CD4-positive, alpha-beta T cell (primary cell): ENCODE measurements around the gene DAPK1. TPM values are rescaled to one million over a fixed set of nuclear protein-coding genes. Genes with fewer than 3 reads are reported as not detected.

Experiments
- ATAC-seq: fragments of 200-7000 bp; cut with Tn5 transposase; one replicate; pipeline ENCODE4 v1.10.0; 2022; ENCODE audit warnings: mild to moderate bottlenecking; ENCODE audit not compliant: poor library complexity
- CTCF ChIA-PET: fragments of 350-600 bp; sonication (Branson Sonifier 250); formaldehyde crosslinking; loops from one replicate; lab custom pipeline; 2021; ENCODE audit warnings: antibody characterized with exemption, inconsistent platforms; lab: Charles Lee
- POLR2A ChIA-PET: fragments of 350-600 bp; sonication (Branson Sonifier 250); formaldehyde crosslinking; loops from one replicate; lab custom pipeline; 2021; ENCODE audit warnings: antibody characterized with exemption, inconsistent platforms; lab: Charles Lee
- DNase-seq, 14 experiments: peaks; one replicate each; pipeline ENCODE4 v3.0.0-alpha.2; 2013 to 2020; ENCODE audit warnings: mixed read lengths in 2 of 14
- H3K27ac ChIP-seq, 2 donors: one replicate each; pipeline versions ENCODE4 v1.5.1 to v1.7.0; 2013; ENCODE audit warnings: low read length in 2 of 2, low read depth in 1 of 2, mild to moderate bottlenecking in 1 of 2
- H3K27me3 ChIP-seq, 2 experiments: 1 replicate in 1 of 2; 2 replicates in 1 of 2; pipeline versions ENCODE4 v1.6.1 to v1.7.0; 2013; ENCODE audit warnings: low read length in 2 of 2, control low read depth in 1 of 2, mild to moderate bottlenecking in 1 of 2, moderate library complexity in 1 of 2; ENCODE audit not compliant: insufficient read depth in 2 of 2, control insufficient read depth in 1 of 2
- H3K36me3 ChIP-seq: one replicate; pipeline ENCODE4 v1.6.1; 2013; ENCODE audit warnings: low read length, control low read depth; ENCODE audit not compliant: insufficient read depth
- H3K4me1 ChIP-seq: one replicate; pipeline ENCODE4 v1.6.1; 2013; ENCODE audit warnings: low read length, control low read depth; ENCODE audit not compliant: insufficient read depth
- H3K4me3 ChIP-seq: one replicate; pipeline ENCODE4 v1.5.1; 2013; ENCODE audit warnings: mild to moderate bottlenecking, low read length, moderate library complexity
- H3K9me3 ChIP-seq, 2 experiments: 1 replicate in 1 of 2; 2 replicates in 1 of 2; pipeline versions ENCODE4 v1.6.1 to v1.7.0; 2013; ENCODE audit warnings: low read length in 2 of 2, mild to moderate bottlenecking in 2 of 2, control low read depth in 1 of 2, moderate library complexity in 1 of 2; ENCODE audit not compliant: control insufficient read depth in 1 of 2, insufficient read depth in 1 of 2
- H3K27ac Mint-ChIP-seq: one replicate; pipeline ENCODE4 v1.8.0; 2020; ENCODE audit warnings: mixed read lengths
- H3K27me3 Mint-ChIP-seq: one replicate; pipeline ENCODE4 v1.8.0; 2021; ENCODE audit warnings: mixed read lengths
- H3K36me3 Mint-ChIP-seq: one replicate; pipeline ENCODE4 v1.8.0; 2021; ENCODE audit warnings: low read depth, mixed read lengths
- H3K4me1 Mint-ChIP-seq: one replicate; pipeline ENCODE4 v1.8.0; 2021; ENCODE audit warnings: low read depth, mixed read lengths
- H3K4me3 Mint-ChIP-seq: one replicate; pipeline ENCODE4 v1.8.0; 2020; ENCODE audit warnings: mild to moderate bottlenecking, mixed read lengths
- H3K9me3 Mint-ChIP-seq: one replicate; pipeline ENCODE4 v1.8.0; 2020; ENCODE audit warnings: mixed read lengths
- intact Hi-C, 2 experiments: fragments of 100-400 bp; cut with DNase I in 1 of 2; cut with micrococcal nuclease in 1 of 2; formaldehyde crosslinking; loops; one replicate each; pipeline versions ENCODE4 v1.15.1 to v1.9.0; 2023 to 2025; cut with DNase I, micrococcal nuclease
- total RNA-seq, 174 experiments: library from RNA in 2 of 174; stranded (reverse) in 2 of 174; gene quantifications; one replicate each; pipeline ENCODE4 v1.2.3 and lab custom pipeline; 2021 to 2026
- TF ChIP-seq, protein P1 (sequence below): fragments of 200-600 bp; IDR thresholded peaks from one replicate; pipeline ENCODE4 v1.8.0; 2022; ENCODE audit warnings: antibody characterized with exemption, mild to moderate bottlenecking

Gene DAPK1
- total RNA-seq, 2 experiments from 2014 or later, result 2.7 TPM

DNA sequence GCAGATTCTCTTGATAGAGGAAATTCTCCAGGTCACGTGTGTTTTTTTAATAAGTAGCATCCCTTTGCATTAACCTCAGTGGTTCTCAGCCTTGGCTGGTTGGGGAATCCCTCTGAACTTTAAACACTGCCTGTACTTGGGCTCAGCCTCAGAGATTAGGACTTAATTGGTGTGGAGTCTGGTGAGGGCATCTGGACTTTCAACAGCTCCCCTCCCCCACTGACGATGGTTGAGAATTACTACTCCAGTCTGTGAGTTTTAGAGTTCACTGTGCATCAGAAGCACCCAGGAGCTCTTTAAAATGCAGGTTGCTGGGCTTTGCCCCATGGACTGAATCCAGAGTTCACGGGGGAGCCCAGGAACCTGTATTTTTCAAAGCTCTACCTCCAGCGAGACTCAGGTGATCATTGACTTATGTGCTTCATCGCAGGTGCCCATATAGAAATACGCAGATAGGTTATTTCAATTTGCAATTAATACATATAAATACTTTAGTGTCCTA, 71.4 kb downstream of the DAPK1 start:
- no peak for ATAC-seq
- Mint-ChIP-seq H3K36me3 (no peaks in the 10 kb centered on the region), H3K27me3 (no peaks in the 10 kb centered on the region), H3K9me3 (no peaks in the 10 kb centered on the region), H3K27ac (no peak overlapping the region), H3K4me3 (no peak overlapping the region), H3K4me1 (no peaks in the 10 kb centered on the region)
- CTCF ChIA-PET, result no interaction called here
- Histone ChIP-seq H3K4me1 (no peaks in the 10 kb centered on the region), H3K9me3 (no peaks in the 10 kb centered on the region), H3K27me3 (no peaks in the 10 kb centered on the region), H3K27ac (no peak overlapping the region), H3K36me3 (no peaks in the 10 kb centered on the region), H3K4me3 (no peak overlapping the region)
- POLR2A ChIA-PET, result no interaction called here
- TF ChIP-seq, protein P1, sequence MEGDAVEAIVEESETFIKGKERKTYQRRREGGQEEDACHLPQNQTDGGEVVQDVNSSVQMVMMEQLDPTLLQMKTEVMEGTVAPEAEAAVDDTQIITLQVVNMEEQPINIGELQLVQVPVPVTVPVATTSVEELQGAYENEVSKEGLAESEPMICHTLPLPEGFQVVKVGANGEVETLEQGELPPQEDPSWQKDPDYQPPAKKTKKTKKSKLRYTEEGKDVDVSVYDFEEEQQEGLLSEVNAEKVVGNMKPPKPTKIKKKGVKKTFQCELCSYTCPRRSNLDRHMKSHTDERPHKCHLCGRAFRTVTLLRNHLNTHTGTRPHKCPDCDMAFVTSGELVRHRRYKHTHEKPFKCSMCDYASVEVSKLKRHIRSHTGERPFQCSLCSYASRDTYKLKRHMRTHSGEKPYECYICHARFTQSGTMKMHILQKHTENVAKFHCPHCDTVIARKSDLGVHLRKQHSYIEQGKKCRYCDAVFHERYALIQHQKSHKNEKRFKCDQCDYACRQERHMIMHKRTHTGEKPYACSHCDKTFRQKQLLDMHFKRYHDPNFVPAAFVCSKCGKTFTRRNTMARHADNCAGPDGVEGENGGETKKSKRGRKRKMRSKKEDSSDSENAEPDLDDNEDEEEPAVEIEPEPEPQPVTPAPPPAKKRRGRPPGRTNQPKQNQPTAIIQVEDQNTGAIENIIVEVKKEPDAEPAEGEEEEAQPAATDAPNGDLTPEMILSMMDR, result no peak
- DNase-seq, result no peak
- intact Hi-C loops, result no loop called here

DNA sequence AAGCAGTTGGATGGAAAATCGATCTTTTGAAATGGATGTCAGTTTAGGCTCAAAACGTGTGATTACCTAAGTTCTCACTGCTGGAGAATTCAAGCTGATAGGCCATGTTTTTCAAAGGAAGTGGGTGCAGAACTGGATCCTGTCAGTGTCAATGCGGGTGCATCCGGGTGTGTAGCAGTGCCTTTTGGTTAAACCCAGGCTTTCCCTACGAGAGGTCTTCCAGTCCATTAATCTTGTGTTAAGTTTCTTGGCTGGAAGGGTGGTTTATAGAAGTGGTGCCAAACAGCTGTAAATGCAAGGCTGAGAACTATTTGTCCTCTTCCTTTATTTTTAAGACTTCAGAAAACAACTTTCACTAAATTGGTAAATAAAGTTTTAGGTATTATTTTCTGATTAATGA, 71.9 kb downstream of the DAPK1 start:
- H3K4me1 Mint-ChIP-seq, result no peaks in the 10 kb centered on the region
- DNase-seq (no peak), ATAC-seq (no peak)
- H3K36me3 ChIP-seq, result no peaks in the 10 kb centered on the region
- no peaks in the 10 kb centered on the region for H3K27me3 ChIP-seq
- H3K9me3 Mint-ChIP-seq, result no peaks in the 10 kb centered on the region
- POLR2A ChIA-PET, result no interaction called here
- H3K27ac ChIP-seq, result no peak overlapping the region
- intact Hi-C loops, result no loop called here
- TF ChIP-seq, protein P1, result no peak
- CTCF ChIA-PET, result interaction anchor here (1.1 kb wide), 1 partner anchor 11 kb away, joined by 3 read pairs; no protein-coding TSS in a partner anchor
- no peak overlapping the region for H3K27ac Mint-ChIP-seq
- H3K36me3 Mint-ChIP-seq, result no peaks in the 10 kb centered on the region
- no peaks in the 10 kb centered on the region for H3K9me3 ChIP-seq
- no peak overlapping the region for H3K4me3 Mint-ChIP-seq
- no peaks in the 10 kb centered on the region for H3K27me3 Mint-ChIP-seq
- H3K4me3 ChIP-seq, result no peak overlapping the region
- H3K4me1 ChIP-seq, result no peaks in the 10 kb centered on the region

DNA sequence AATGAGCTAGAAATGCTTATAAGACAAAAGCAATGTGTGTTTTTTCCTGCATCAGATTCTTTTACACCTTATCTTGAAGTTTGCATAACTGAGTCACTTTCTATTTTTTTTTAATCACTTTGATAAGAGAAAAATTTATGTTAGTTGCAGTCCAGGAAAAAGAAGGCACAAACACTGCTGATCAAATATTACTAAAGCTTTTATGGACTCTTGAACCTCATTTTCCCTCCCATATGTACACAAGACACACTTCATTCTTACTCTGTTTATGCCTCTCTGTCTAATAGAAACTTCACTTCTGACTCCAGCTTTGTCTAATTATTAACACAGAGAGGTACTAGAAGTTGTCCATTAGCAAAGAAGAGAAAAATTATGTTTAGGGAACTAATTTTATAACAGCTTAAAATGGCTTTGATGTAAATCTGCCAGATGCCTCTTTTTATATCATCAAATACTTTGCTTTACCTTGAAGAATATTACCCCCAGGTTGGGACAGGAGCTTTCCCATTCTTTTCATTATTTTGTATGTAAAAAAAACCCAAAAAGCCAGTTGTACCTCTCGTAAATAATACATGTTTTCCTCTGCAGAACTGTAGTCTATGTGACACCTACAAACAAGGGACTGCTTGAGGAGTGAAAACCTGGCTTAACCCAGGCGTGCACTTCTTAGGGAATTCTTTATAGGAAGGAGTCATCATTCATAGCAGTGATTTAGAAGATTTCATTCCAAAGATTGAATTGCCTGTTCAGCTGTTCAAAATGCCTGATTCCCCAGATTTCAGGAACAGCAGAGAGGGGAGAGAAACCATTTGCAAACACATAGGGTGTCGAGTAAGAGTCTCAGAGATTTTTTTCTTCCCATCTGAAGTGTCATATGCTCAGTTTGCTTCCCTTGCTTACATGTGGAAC, 72.6 kb downstream of the DAPK1 start:
- Histone ChIP-seq H3K27me3 (no peaks in the 10 kb centered on the region), H3K4me1 (no peaks in the 10 kb centered on the region), H3K36me3 (no peaks in the 10 kb centered on the region), H3K9me3 (no peaks in the 10 kb centered on the region), H3K27ac (no peak overlapping the region), H3K4me3 (no peak overlapping the region)
- ChIA-PET CTCF (interaction anchor here (1.1 kb wide), 1 partner anchor 10 kb away, joined by 3 read pairs; no protein-coding TSS in a partner anchor), POLR2A (no interaction called here)
- intact Hi-C loops, result no loop called here
- Mint-ChIP-seq H3K4me1 (no peaks in the 10 kb centered on the region), H3K9me3 (no peaks in the 10 kb centered on the region), H3K36me3 (no peaks in the 10 kb centered on the region), H3K27ac (no peak overlapping the region), H3K27me3 (no peaks in the 10 kb centered on the region), H3K4me3 (no peak overlapping the region)
- DNase-seq (no peak), ATAC-seq (no peak)
- TF ChIP-seq, protein P1, result no peak
